ENCODE measurements around the gene GET4. TPM values are rescaled to one million over a fixed set of nuclear protein-coding genes. Genes with fewer than 3 reads are reported as not detected.
"Not testable (repeated sequence)": the region's sequence is repeated elsewhere in the genome, so short reads cannot be mapped to it uniquely, and the experiment has no call there.

The GET4 gene
- total RNA-seq, 1 donor from 2014 or later = 17.2 TPM

- Histone ChIP-seq H2AFZ (replicated peaks) (no peak overlapping the region), H3K4me2 (no peak overlapping the region), H3K4me1 (no peaks in the 10 kb centered on the region), H3K27me3 (no peaks in the 10 kb centered on the region), H3F3A (ENCODE audit: low read depth) (no peaks in the 10 kb centered on the region), H3K36me3 (no peaks in the 10 kb centered on the region), H3K9ac (no peak overlapping the region), H3K4me3 (no peak overlapping the region), H4K20me1 (ENCODE audit: low read depth) (peaks cover 4% of the 10 kb centered on the region), H3K27ac (no peak overlapping the region), H3K79me2 (ENCODE audit: low read depth) (peaks cover 21% of the 10 kb centered on the region), H3K9me3 (ENCODE audit: low read depth) (no peaks in the 10 kb centered on the region)
- Mint-ChIP-seq H3K27ac (no peak overlapping the region), H3K4me1 (peaks cover 23% of the 10 kb centered on the region), H3K36me3 (peaks cover 29% of the 10 kb centered on the region), H3K4me3 (no peak overlapping the region), H3K9me3 (peaks cover 3% of the 10 kb centered on the region), H3K27me3 (ENCODE audit: insufficient read depth, low read depth) (peaks cover 2% of the 10 kb centered on the region)
- DNase-seq (ENCODE audit: low spot score) = no peak
- TF ChIP-seq EZH2phosphoT487 (IDR thresholded peaks at IDR 0.05) (no peak), EZH2 (IDR thresholded peaks at IDR 0.05) (no peak), CTCF (IDR thresholded peaks at IDR 0.05) (no peak)
Observed at GRCh38 chr7:845731-846130, 30.6 kb upstream of the GET4 start.

GRCh38 chr7:846958-847650 is 29.2 kb upstream of the GET4 start:
- H3F3A ChIP-seq (ENCODE audit: low read depth); H3K9me3 ChIP-seq (ENCODE audit: low read depth); H3K27ac Mint-ChIP-seq; H3K4me1 ChIP-seq; H3K27ac ChIP-seq; H3K4me3 Mint-ChIP-seq; H3K36me3 ChIP-seq; H3K27me3 Mint-ChIP-seq (ENCODE audit: insufficient read depth, low read depth); H3K27me3 ChIP-seq; H2AFZ ChIP-seq (replicated peaks); DNase-seq (ENCODE audit: low spot score); H3K4me2 ChIP-seq; H3K9me3 Mint-ChIP-seq; H4K20me1 ChIP-seq (ENCODE audit: low read depth); H3K9ac ChIP-seq; H3K4me3 ChIP-seq: not testable (repeated sequence)
- Mint-ChIP-seq H3K4me1 (peaks cover 17% of the 10 kb centered on the region), H3K36me3 (peaks cover 29% of the 10 kb centered on the region)
- peaks cover 21% of the 10 kb centered on the region for H3K79me2 ChIP-seq (ENCODE audit: low read depth)

- H3K36me3 ChIP-seq; H3K27ac ChIP-seq; H3K4me3 Mint-ChIP-seq; H3K4me3 ChIP-seq; H3K4me1 ChIP-seq; H2AFZ ChIP-seq (replicated peaks); H3F3A ChIP-seq (ENCODE audit: low read depth); H3K9me3 Mint-ChIP-seq; H3K27me3 Mint-ChIP-seq (ENCODE audit: insufficient read depth, low read depth); H3K27ac Mint-ChIP-seq; H3K9me3 ChIP-seq (ENCODE audit: low read depth); DNase-seq (ENCODE audit: low spot score); H3K9ac ChIP-seq; H3K27me3 ChIP-seq; H4K20me1 ChIP-seq (ENCODE audit: low read depth); H3K4me2 ChIP-seq: not testable (repeated sequence)
- Mint-ChIP-seq H3K4me1 (peaks cover 11% of the 10 kb centered on the region), H3K36me3 (peaks cover 32% of the 10 kb centered on the region)
- peaks cover 21% of the 10 kb centered on the region for H3K79me2 ChIP-seq (ENCODE audit: low read depth)
Observed at GRCh38 chr7:847728-848127, 28.6 kb upstream of the GET4 start.

GRCh38 chr7:849145-849544 is 27.2 kb upstream of the GET4 start:
- H3K36me3 Mint-ChIP-seq = peaks cover 31% of the 10 kb centered on the region

More at GRCh38 chr7:849145-849544, 27.2 kb upstream of the GET4 start:
- no peak overlapping the region for H3K27ac ChIP-seq
- H3K9ac ChIP-seq = no peak overlapping the region
- H3K4me1 ChIP-seq = no peaks in the 10 kb centered on the region
- TF ChIP-seq EZH2 (IDR thresholded peaks at IDR 0.05) = no peak
- TF ChIP-seq CTCF (IDR thresholded peaks at IDR 0.05) = no peak
- no peak for TF ChIP-seq EZH2phosphoT487 (IDR thresholded peaks at IDR 0.05)
- no peak overlapping the region for H3K4me2 ChIP-seq
- peaks cover 21% of the 10 kb centered on the region for H3K79me2 ChIP-seq (ENCODE audit: low read depth)
- H3K9me3 Mint-ChIP-seq = peaks cover 3% of the 10 kb centered on the region
- no peaks in the 10 kb centered on the region for H3K9me3 ChIP-seq (ENCODE audit: low read depth)
- no peak for DNase-seq (ENCODE audit: low spot score)
- H2AFZ ChIP-seq (replicated peaks) = no peak overlapping the region
- H3F3A ChIP-seq (ENCODE audit: low read depth) = no peaks in the 10 kb centered on the region
- peaks cover 2% of the 10 kb centered on the region for H3K27me3 Mint-ChIP-seq (ENCODE audit: insufficient read depth, low read depth)
- no peak overlapping the region for H3K4me3 ChIP-seq
- H3K36me3 ChIP-seq = no peaks in the 10 kb centered on the region
- H3K27me3 ChIP-seq = no peaks in the 10 kb centered on the region
- H3K27ac Mint-ChIP-seq = no peak overlapping the region
- H3K4me3 Mint-ChIP-seq = no peak overlapping the region
- H3K4me1 Mint-ChIP-seq = no peaks in the 10 kb centered on the region
- no peaks in the 10 kb centered on the region for H4K20me1 ChIP-seq (ENCODE audit: low read depth)
